Ramos (cell line): ENCODE data around the gene GLRX2.
"Not testable (repeated sequence)": the region's sequence is repeated elsewhere in the genome, so short reads cannot be mapped to it uniquely, and the experiment has no call there.

Source experiments
- in situ Hi-C: fragments of 300-500 bp; cut with MboI; formaldehyde crosslinking; loops from one replicate; pipeline ENCODE4 v1.14.3; 2022; ENCODE audit warnings: low sequenced_read_pairs; ENCODE audit not compliant: unreplicated experiment

GLRX2 gene

GRCh38 chr1:193104907-193105820, at the start of gene GLRX2:
Gene GLRX2, minus strand, starts transcription at chr1:193105414. Its CDS starts 32 bp downstream, at chr1:193105382.
- in situ Hi-C loops: no loop called here

- in situ Hi-C loops: no loop called here
These were observed 39.8 kb upstream of the GLRX2 start for GRCh38 chr1:193144999-193145398.

GRCh38 chr1:193144361-193144938, 39.2 kb upstream of the GLRX2 start:
- in situ Hi-C loops: no loop called here

- in situ Hi-C loops: no loop called here
These were observed 38.1 kb upstream of the GLRX2 start for GRCh38 chr1:193143285-193143684.

GRCh38 chr1:193142409-193142808, 37.2 kb upstream of the GLRX2 start:
- in situ Hi-C loops: no loop called here

- in situ Hi-C loops: no loop called here
These were observed 36.6 kb upstream of the GLRX2 start for GRCh38 chr1:193141804-193142203.

GRCh38 chr1:193140254-193140653, 35.0 kb upstream of the GLRX2 start:
- in situ Hi-C loops: no loop called here

GRCh38 chr1:193131266-193131860, 26.1 kb upstream of the GLRX2 start:
- in situ Hi-C loops: no loop called here

- in situ Hi-C loops: no loop called here
These were observed 20.2 kb upstream of the GLRX2 start for GRCh38 chr1:193125369-193125768.

- in situ Hi-C loops: no loop called here
These were observed 18.5 kb upstream of the GLRX2 start for GRCh38 chr1:193123751-193124150.

- in situ Hi-C loops: no loop called here
These were observed 16.7 kb upstream of the GLRX2 start, which contains the start of gene CDC73 for GRCh38 chr1:193121616-193122593. Gene CDC73, plus strand, starts transcription at chr1:193122031. Its CDS starts 170 bp downstream, at chr1:193122201.

GRCh38 chr1:193120604-193121166, 15.5 kb upstream of the GLRX2 start:
- in situ Hi-C loops: no loop called here

- in situ Hi-C loops: no loop called here
These were observed 13.9 kb upstream of the GLRX2 start for GRCh38 chr1:193118803-193119730.

GRCh38 chr1:193118194-193118593, 13.0 kb upstream of the GLRX2 start:
- in situ Hi-C loops: no loop called here

GRCh38 chr1:193117167-193117566, 12.0 kb upstream of the GLRX2 start:
- in situ Hi-C loops: not testable (repeated sequence)

GRCh38 chr1:193115629-193116227, 10.5 kb upstream of the GLRX2 start:
- in situ Hi-C loops: no loop called here

GRCh38 chr1:193114485-193115095, 9.4 kb upstream of the GLRX2 start:
- in situ Hi-C loops: no loop called here

- in situ Hi-C loops: no loop called here
These were observed 8.7 kb upstream of the GLRX2 start for GRCh38 chr1:193113992-193114332.
